Astrocyte of the cerebellum (primary cell): ENCODE data around the gene OLFM1.

Experiments used
- DNase-seq: peaks from one replicate; pipeline ENCODE4 v3.0.0-alpha.2; 2011; ENCODE audit warnings: low read depth
- H3K4me3 ChIP-seq: 2 replicates; pipeline ENCODE4 v1.5.1; 2011; ENCODE audit warnings: mild to moderate bottlenecking, low read depth, low read length, moderate library complexity
- CTCF ChIP-seq: IDR thresholded peaks from 2 replicates; pipeline ENCODE4 v1.5.1; 2012; ENCODE audit warnings: low read length, low read depth, moderate library complexity, mild to moderate bottlenecking; ENCODE audit errors: missing control alignments
- in situ Hi-C: cut with HindIII; loops from 2 replicates; pipeline ENCODE4 v1.10.0; 2017; ENCODE audit warnings: low sequenced_read_pairs

OLFM1 gene

DNA sequence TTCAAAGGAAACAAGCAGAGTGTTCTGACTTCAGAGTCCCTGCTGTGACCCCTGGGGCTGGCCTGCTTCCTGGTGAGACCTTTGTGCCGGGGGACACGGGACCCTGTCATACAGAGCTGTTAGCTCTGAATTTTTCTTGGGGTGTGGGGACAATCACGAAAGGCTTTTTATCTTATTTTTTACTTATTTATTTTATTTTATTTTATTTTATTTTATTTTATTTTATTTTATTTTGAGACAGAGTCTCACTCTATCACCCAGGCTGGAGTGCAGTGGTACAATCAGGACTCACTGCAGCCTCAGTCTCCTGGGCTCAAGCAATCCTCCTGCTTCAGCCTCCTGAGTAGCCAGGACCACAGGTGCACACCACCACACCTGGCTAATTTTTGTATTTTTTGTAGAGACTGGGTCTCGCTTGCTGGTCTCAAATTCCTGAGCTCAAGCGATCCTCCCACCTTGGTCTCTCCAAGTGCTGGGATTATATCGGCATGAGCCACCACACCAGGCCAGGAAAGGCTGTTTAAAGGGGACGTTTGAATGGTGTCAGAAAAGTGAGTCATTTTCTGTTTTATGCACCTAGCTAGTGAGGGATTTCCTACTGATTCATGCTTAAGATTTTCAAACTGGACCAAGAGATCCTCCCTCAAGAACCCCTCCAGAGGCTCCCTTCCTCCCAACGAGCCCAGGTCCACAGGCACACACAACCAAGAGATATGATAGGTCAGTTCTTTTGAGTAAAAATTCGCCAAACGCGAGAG is 75.7 kb downstream of the OLFM1 start:
- no peak for DNase-seq
- in situ Hi-C loops = no loop called here
- H3K4me3 ChIP-seq = no peak overlapping the region
- no peak for TF ChIP-seq CTCF

DNA sequence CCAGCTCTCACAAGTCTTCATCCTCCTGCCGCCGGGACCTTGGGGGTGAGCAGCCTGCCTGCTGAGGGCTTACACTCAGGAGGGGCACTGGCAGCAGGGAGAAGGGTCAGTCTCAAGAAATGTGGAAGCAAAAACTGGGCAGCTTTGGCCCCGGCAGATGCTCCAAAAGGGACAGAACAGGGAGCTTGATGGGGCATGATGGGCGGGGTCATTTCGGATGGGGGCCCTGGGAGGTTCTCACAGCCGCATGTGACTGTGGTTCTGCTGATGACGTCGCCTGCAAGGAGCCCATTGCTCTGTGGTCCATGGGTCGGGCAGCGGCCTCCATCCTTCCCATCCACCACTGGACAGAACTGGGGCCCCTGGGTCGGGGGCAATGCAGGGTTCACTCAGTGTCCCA is 76.6 kb downstream of the OLFM1 start:
- no peak for DNase-seq
- TF ChIP-seq CTCF = no peak
- no peak overlapping the region for H3K4me3 ChIP-seq
- in situ Hi-C loops = no loop called here

- no peak for DNase-seq
- no peak for TF ChIP-seq CTCF
- in situ Hi-C loops = no loop called here
- H3K4me3 ChIP-seq = no peak overlapping the region
These were observed 77.7 kb downstream of the OLFM1 start for GRCh38 chr9:135165003-135165711.

DNA sequence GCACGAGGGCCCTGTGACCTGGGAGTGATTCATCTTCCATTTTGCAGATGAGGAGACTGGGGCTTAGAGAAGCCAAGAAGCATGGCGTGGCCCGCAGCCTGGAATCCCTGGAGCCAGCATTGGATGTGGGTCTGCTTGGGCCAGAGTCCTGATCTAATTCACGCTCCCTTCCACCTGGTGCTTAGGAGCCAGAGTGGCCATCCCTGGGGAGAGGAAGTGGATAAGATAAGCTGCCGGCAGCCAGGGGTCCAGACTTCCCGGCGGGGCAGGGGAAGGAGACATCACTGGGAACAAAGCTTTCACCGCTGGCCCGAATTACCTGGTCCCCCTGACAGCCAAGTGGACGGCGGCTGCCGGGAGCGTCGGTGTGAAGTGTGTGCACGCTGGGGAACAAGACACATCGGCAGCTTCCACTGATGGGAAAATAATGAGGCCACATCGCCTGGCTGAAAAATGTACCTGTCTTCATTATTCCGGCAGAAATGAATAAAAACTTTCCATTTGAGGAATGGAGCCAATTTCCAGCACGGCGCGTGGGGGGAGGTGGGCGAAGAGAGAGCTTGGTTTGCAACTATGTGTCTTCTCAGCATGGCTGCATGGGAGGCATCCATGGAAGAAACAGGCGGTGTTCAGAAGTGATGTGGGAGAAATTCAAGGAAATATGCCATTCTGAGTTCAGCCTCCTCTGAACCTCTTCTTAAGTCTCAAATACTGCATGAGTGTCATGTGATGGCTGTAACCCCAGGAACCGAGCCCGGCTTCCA is 78.5 kb downstream of the OLFM1 start:
- no peak for TF ChIP-seq CTCF
- DNase-seq = no peak
- H3K4me3 ChIP-seq = no peak overlapping the region
- in situ Hi-C loops = no loop called here

DNA sequence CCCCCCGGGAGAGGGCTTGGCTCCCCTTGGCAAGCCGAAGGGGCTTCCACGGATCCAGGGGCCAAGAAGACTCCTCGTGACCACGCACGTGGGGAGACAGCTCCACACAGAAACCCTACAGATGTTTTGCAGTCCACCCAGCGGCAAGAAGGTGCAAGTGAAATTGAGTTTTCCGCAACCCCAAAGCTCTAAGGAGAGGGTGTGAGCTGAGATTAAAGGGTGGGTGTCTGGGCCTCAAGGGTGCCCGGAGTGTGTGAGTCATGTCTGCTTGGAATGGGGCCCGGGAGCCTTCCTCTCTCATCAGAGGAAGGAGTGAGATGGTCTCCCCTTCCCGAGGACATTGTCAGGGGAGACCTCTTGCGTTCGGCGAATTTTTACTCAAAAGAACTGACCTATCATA is 79.1 kb downstream of the OLFM1 start:
- no peak for TF ChIP-seq CTCF
- H3K4me3 ChIP-seq = no peak overlapping the region
- DNase-seq = no peak
- in situ Hi-C loops = no loop called here

- in situ Hi-C loops = no loop called here
- DNase-seq = no peak
- no peak for TF ChIP-seq CTCF
- no peak overlapping the region for H3K4me3 ChIP-seq
These were observed 79.9 kb downstream of the OLFM1 start for GRCh38 chr9:135167356-135167755.
